HepG2 (cell line): ENCODE data around the gene CARMIL3. TPM values are rescaled to one million over a fixed set of nuclear protein-coding genes. Genes with fewer than 3 reads are reported as not detected.
"Not testable (repeated sequence)": the region's sequence is repeated elsewhere in the genome, so short reads cannot be mapped to it uniquely, and the experiment has no call there.

ENCODE experiments used
- ATAC-seq: fragments of 200-7000 bp; cut with Tn5 transposase; 3 replicates; pipeline ENCODE4 v1.9.1; 2020; ENCODE audit warnings: mild to moderate bottlenecking, moderate library complexity
- BruUV-seq: library from RNA; stranded (reverse); fragments of 400-500 nt; replicated peaks from 2 replicates; lab custom pipeline; 2021; lab: Mats Ljungman, UMichigan
- CTCF ChIA-PET: fragments of 300-600 bp; formaldehyde crosslinking; extraction: SDS; loops from one replicate; lab custom pipeline; 2021; ENCODE audit warnings: low total read pairs, inconsistent platforms, low intra/inter-chr PET ratio; lab: Yijun Ruan, JAX
- POLR2A ChIA-PET: fragments of 350-600 bp; sonication (Branson Sonifier 250); formaldehyde crosslinking; loops from one replicate; lab custom pipeline; 2020; ENCODE audit warnings: antibody characterized with exemption, inconsistent platforms; lab: Yijun Ruan, JAX
- DNase-seq: peaks from one replicate; pipeline ENCODE4 v3.0.0-alpha.2; 2015; ENCODE audit warnings: low spot score
- FAIRE-seq: peaks from 3 replicates; lab custom pipeline; 2011; peaks lifted over from hg19 to GRCh38; lab: Jason Lieb, UNC
- H2AFZ ChIP-seq: one replicate; pipeline ENCODE4 v1.6.1; 2011; ENCODE audit warnings: low read length, inconsistent platforms
- H3K27ac ChIP-seq: fragments of 300-600 bp; 3 replicates; pipeline ENCODE4 v1.8.0; 2011; ENCODE audit warnings: mixed run types, mild to moderate bottlenecking, mixed read lengths, low read length, inconsistent platforms; ENCODE audit not compliant: insufficient read depth; ENCODE audit errors: extremely low read length
- H3K27me3 ChIP-seq, 2 experiments: fragments of 200-600 bp in 1 of 2; 2 replicates in 1 of 2; 3 replicates in 1 of 2; pipeline versions ENCODE4 v1.6.0 to v1.8.0; 2011; ENCODE audit warnings: low read length in 2 of 2, mild to moderate bottlenecking in 2 of 2, moderate library complexity in 2 of 2, inconsistent platforms in 1 of 2; ENCODE audit not compliant: insufficient read depth in 2 of 2, control insufficient read depth in 1 of 2
- H3K36me3 ChIP-seq, 2 experiments: fragments of 200-600 bp in 1 of 2; replicated peaks in 1 of 2; 2 replicates in 1 of 2; 3 replicates in 1 of 2; pipeline versions ENCODE4 v1.5.1 to v1.8.0; 2011; ENCODE audit warnings: low read length in 2 of 2, inconsistent platforms in 1 of 2; ENCODE audit not compliant: insufficient read depth in 2 of 2, control insufficient read depth in 1 of 2
- H3K4me1 ChIP-seq: 2 replicates; pipeline ENCODE4 v1.5.1; 2012; ENCODE audit warnings: low read length, inconsistent platforms; ENCODE audit not compliant: insufficient read depth
- H3K4me2 ChIP-seq: 2 replicates; pipeline ENCODE4 v1.6.0; 2011; ENCODE audit warnings: low read depth, low read length, inconsistent platforms
- H3K4me3 ChIP-seq, 3 experiments: fragments of 200-600 bp in 1 of 3; sonication (generic), shearing (Covaris generic) in 1 of 3; replicated peaks in 1 of 3; 2 replicates each; pipeline ENCODE4 v1.5.1; 2011 to 2016; ENCODE audit warnings: low read length in 3 of 3, inconsistent platforms in 2 of 3, low read depth in 2 of 3, mild to moderate bottlenecking in 2 of 3, control low read depth in 1 of 3, mixed read lengths in 1 of 3; ENCODE audit not compliant: insufficient read depth in 1 of 3
- H3K79me2 ChIP-seq: one replicate; pipeline ENCODE4 v1.6.1; 2011; ENCODE audit warnings: low read length, inconsistent platforms; ENCODE audit not compliant: insufficient read depth
- H3K9ac ChIP-seq: 2 replicates; pipeline ENCODE4 v1.6.0; 2011; ENCODE audit warnings: mild to moderate bottlenecking, low read depth, low read length, inconsistent platforms; ENCODE audit not compliant: insufficient read depth
- H3K9me3 ChIP-seq: 2 replicates; pipeline ENCODE4 v1.5.1; 2012; ENCODE audit warnings: mild to moderate bottlenecking, low read length
- H4K20me1 ChIP-seq: 2 replicates; pipeline ENCODE4 v1.6.0; 2011; ENCODE audit warnings: inconsistent platforms, mild to moderate bottlenecking, low read length, moderate library complexity; ENCODE audit not compliant: insufficient read depth
- ATF2 ChIP-seq: sonication (generic); formaldehyde crosslinking; IDR thresholded peaks from 2 replicates; pipeline ENCODE4 v1.4.0; 2020; ENCODE audit warnings: missing genetic modification reagents
- BORCS8-MEF2B ChIP-seq: sonication (generic); formaldehyde crosslinking; IDR thresholded peaks from 2 replicates; pipeline ENCODE4 v1.8.0; 2022; ENCODE audit warnings: mild to moderate bottlenecking, missing genetic modification reagents
- BRF2 ChIP-seq: sonication (generic); formaldehyde crosslinking; IDR thresholded peaks from 2 replicates; pipeline ENCODE4 v1.8.1; 2022; ENCODE audit warnings: mild to moderate bottlenecking, missing genetic modification reagents
- CREB3 ChIP-seq: sonication (generic); formaldehyde crosslinking; IDR thresholded peaks from 2 replicates; pipeline ENCODE4 v1.5.0; 2020; ENCODE audit warnings: missing genetic modification reagents
- GLI4 ChIP-seq: sonication (generic); formaldehyde crosslinking; IDR thresholded peaks from 2 replicates; pipeline ENCODE4 v1.5.1; 2020; ENCODE audit warnings: missing genetic modification reagents, mild to moderate bottlenecking, moderate library complexity, borderline replicate concordance
- MYC ChIP-seq: sonication (generic); formaldehyde crosslinking; IDR thresholded peaks from 2 replicates; pipeline ENCODE4 v1.9.0; 2021; ENCODE audit warnings: missing genetic modification reagents, borderline replicate concordance
- POGK ChIP-seq: sonication (generic); formaldehyde crosslinking; conservative IDR thresholded peaks from 2 replicates; pipeline ENCODE4 v1.8.0; 2022; ENCODE audit warnings: mild to moderate bottlenecking, moderate library complexity, missing genetic modification reagents
- POLR2G ChIP-seq: fragments of 200-400 bp; formaldehyde crosslinking; IDR thresholded peaks from 2 replicates; pipeline ENCODE4 v1.6.1; 2018; ENCODE audit warnings: mild to moderate bottlenecking, low read depth, low read length, moderate library complexity
- REPIN1 ChIP-seq: sonication (generic); formaldehyde crosslinking; IDR thresholded peaks from 2 replicates; pipeline ENCODE4 v1.8.0; 2022; ENCODE audit warnings: missing genetic modification reagents, low read depth, mild to moderate bottlenecking, borderline replicate concordance
- SNAPC5 ChIP-seq: sonication (generic); formaldehyde crosslinking; IDR thresholded peaks from 2 replicates; pipeline ENCODE4 v1.8.1; 2023; ENCODE audit warnings: mild to moderate bottlenecking, missing genetic modification reagents, borderline replicate concordance
- SSRP1 ChIP-seq: IDR thresholded peaks from 2 replicates; pipeline ENCODE4 v1.6.1; 2016; ENCODE audit warnings: control low read depth
- TARDBP ChIP-seq: sonication (generic); formaldehyde crosslinking; IDR thresholded peaks from 2 replicates; pipeline ENCODE4 v1.8.0; 2022; ENCODE audit warnings: mild to moderate bottlenecking, missing genetic modification reagents
- ZNF18 ChIP-seq: sonication (generic); formaldehyde crosslinking; IDR thresholded peaks from 2 replicates; pipeline ENCODE4 v1.8.0; 2022; ENCODE audit warnings: mild to moderate bottlenecking, missing genetic modification reagents; ENCODE audit not compliant: insufficient replicate concordance
- ZNF446 ChIP-seq: sonication (generic); formaldehyde crosslinking; IDR thresholded peaks from 2 replicates; pipeline ENCODE4 v1.5.0; 2020; ENCODE audit warnings: mild to moderate bottlenecking, missing genetic modification reagents
- WGBS: methylation state at CpG from one replicate; pipeline ENCODE4 v1.1.6; 2017; ENCODE audit warnings: low lambda C conversion rate; 5-methylcytosine and 5-hydroxymethylcytosine counted together
- in situ Hi-C: cut with HindIII; loops from 2 replicates; pipeline ENCODE4 v1.10.0; 2017; ENCODE audit warnings: low pct_unique_long_range_greater_than_20kb; ENCODE audit not compliant: extremely low pct_ligation_motif_present
- intact Hi-C: fragments of 100-400 bp; cut with micrococcal nuclease; formaldehyde crosslinking; loops from one replicate; pipeline ENCODE4 v1.10.0; 2022; ENCODE audit not compliant: unreplicated experiment
- polyA plus RNA-seq, 8 experiments: library from polyadenylated mRNA; depleted of rRNA in 3 of 8; stranded (reverse) in 7 of 8; unstranded in 1 of 8; fragments of >200 nt; fragmentation: Illumina TruSeq in 4 of 8; extraction: Trizol in 4 of 8; gene quantifications; 2 replicates each; pipeline versions ENCODE4 v1.2.1 to v1.2.3, GENCODE V29; 2011 to 2016; ENCODE audit warnings: low read depth in 4 of 8, missing spikeins in 1 of 8, mixed read lengths in 1 of 8; ENCODE audit not compliant: insufficient read depth in 1 of 8
- total RNA-seq, 5 experiments: library from RNA; depleted of rRNA; stranded (reverse); fragments of >200 nt; fragmentation: Illumina TruSeq; extraction: Trizol; gene quantifications; 2 replicates each; pipeline ENCODE4 v1.2.3, GENCODE V29; 2016; ENCODE audit warnings: low read depth in 1 of 5

Gene CARMIL3
- total and polyA plus RNA-seq, 2 of the 13 experiments (the other 11 are each of a cell fraction or from before 2014, with no cell fraction given): 0.27 to 0.55 TPM

GRCh38 chr14:24105609-24106239 lies 53.9 kb downstream of the CARMIL3 start:
- H3K4me2 ChIP-seq, intact Hi-C loops: not testable (repeated sequence)
- CTCF ChIA-PET: interaction anchor here (1.6 to 5.4 kb wide), 2 partner anchors 16 to 47 kb away, joined by 3 to 86 read pairs; no protein-coding TSS in a partner anchor
- TF ChIP-seq MYC (0 out of 2 replicates have a peak, but pooled peaks have one; percentile 7), POLR2G (peak; percentile 28), ZNF446 (CRISPR knock-in tag) (0 out of 2 replicates have a peak, but pooled peaks have one; percentile 34), POGK (0 out of 2 replicates have a peak, but pooled peaks have one; percentile 48), REPIN1 (CRISPR knock-in tag) (0 out of 2 replicates have a peak, but pooled peaks have one; percentile 24), SNAPC5 (0 out of 2 replicates have a peak, but pooled peaks have one; percentile 78), CREB3 (CRISPR knock-in tag) (0 out of 2 replicates have a peak, but pooled peaks have one; percentile 15), GLI4 (CRISPR knock-in tag) (0 out of 2 replicates have a peak, but pooled peaks have one; percentile 11), ZNF18 (CRISPR knock-in tag) (peak; percentile 0), TARDBP (CRISPR knock-in tag) (peak; percentile 68; the same call in 1 of the 2 replicates), ATF2 (CRISPR knock-in tag) (0 out of 2 replicates have a peak, but pooled peaks have one; percentile 7), BORCS8-MEF2B (CRISPR knock-in tag) (peak; percentile 17; the same call in 1 of the 2 replicates), BRF2 (0 out of 2 replicates have a peak, but pooled peaks have one; percentile 49), SSRP1 (CRISPR knock-in tag) (peak; percentile 25; the same call in 1 of the 2 replicates)

More at GRCh38 chr14:24105609-24106239, 53.9 kb downstream of the CARMIL3 start:
- peak; percentile 28 for ATAC-seq
- peaks cover 60% of the 10 kb centered on the region for H3K4me1 ChIP-seq
- peak overlapping the region; percentile 44 for H3K27ac ChIP-seq
- H3K36me3 ChIP-seq: peaks cover 17 to 28% of the 10 kb centered on the region in 2 experiments
- H4K20me1 ChIP-seq, H2AFZ ChIP-seq, H3K4me3 ChIP-seq, H3K9me3 ChIP-seq, BruUV-seq, H3K79me2 ChIP-seq, DNase-seq, H3K27me3 ChIP-seq, H3K9ac ChIP-seq, FAIRE-seq: not testable (repeated sequence)
- in situ Hi-C loops: loop anchor here (25.0 kb wide), 1 partner anchor 1518 kb away; the partner anchor contains the start of genes ABHD4 and DAD1
- POLR2A ChIA-PET: interaction anchor here (1.0 to 11.8 kb wide), 9 partner anchors 9 to 90 kb away, joined by 3 to 594 read pairs (median 10); partner anchors contain the start of genes DCAF11, EMC9, IRF9 and NRL
- 94% methylated on average over 8 of the region's 8 CpGs for WGBS
